ENCODE measurements around the gene RARRES1.

GRCh38 chr3:158777161-158777873, 45.1 kb upstream of the RARRES1 start:
- TF ChIP-seq, protein P1, sequence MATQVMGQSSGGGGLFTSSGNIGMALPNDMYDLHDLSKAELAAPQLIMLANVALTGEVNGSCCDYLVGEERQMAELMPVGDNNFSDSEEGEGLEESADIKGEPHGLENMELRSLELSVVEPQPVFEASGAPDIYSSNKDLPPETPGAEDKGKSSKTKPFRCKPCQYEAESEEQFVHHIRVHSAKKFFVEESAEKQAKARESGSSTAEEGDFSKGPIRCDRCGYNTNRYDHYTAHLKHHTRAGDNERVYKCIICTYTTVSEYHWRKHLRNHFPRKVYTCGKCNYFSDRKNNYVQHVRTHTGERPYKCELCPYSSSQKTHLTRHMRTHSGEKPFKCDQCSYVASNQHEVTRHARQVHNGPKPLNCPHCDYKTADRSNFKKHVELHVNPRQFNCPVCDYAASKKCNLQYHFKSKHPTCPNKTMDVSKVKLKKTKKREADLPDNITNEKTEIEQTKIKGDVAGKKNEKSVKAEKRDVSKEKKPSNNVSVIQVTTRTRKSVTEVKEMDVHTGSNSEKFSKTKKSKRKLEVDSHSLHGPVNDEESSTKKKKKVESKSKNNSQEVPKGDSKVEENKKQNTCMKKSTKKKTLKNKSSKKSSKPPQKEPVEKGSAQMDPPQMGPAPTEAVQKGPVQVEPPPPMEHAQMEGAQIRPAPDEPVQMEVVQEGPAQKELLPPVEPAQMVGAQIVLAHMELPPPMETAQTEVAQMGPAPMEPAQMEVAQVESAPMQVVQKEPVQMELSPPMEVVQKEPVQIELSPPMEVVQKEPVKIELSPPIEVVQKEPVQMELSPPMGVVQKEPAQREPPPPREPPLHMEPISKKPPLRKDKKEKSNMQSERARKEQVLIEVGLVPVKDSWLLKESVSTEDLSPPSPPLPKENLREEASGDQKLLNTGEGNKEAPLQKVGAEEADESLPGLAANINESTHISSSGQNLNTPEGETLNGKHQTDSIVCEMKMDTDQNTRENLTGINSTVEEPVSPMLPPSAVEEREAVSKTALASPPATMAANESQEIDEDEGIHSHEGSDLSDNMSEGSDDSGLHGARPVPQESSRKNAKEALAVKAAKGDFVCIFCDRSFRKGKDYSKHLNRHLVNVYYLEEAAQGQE (IDR thresholded peaks at IDR 0.05; ENCODE audit: low read depth) = no peak
- TF ChIP-seq NFIC (IDR thresholded peaks at IDR 0.05) (no peak), TEAD4 (IDR thresholded peaks at IDR 0.05) (no peak)

Data from Ishikawa (cell line).